GM06990 (cell line): ENCODE results near the gene DSEL.

Experiments used
- DNase-seq: peaks from one replicate; pipeline ENCODE4 v3.0.0-alpha.2; 2011; ENCODE audit not compliant: insufficient read length; ENCODE audit errors: extremely low read depth
- H3K27me3 ChIP-seq: replicated peaks from 2 replicates; pipeline ENCODE4 v1.6.0; 2011; ENCODE audit warnings: low read length; ENCODE audit not compliant: control insufficient read depth, insufficient read depth
- H3K36me3 ChIP-seq: 2 replicates; pipeline ENCODE4 v1.5.1; 2011; ENCODE audit warnings: low read length; ENCODE audit not compliant: control insufficient read depth, insufficient read depth
- H3K4me3 ChIP-seq: replicated peaks from 2 replicates; pipeline ENCODE4 v1.5.1; 2011; ENCODE audit warnings: low read depth, mild to moderate bottlenecking, control low read depth, low read length
- CTCF ChIP-seq: IDR thresholded peaks from 2 replicates; pipeline ENCODE4 v1.5.1; 2011; ENCODE audit warnings: low read length, control low read depth, mild to moderate bottlenecking, inconsistent platforms; ENCODE audit not compliant: insufficient read depth, poor library complexity, severe bottlenecking

DSEL gene

GRCh38 chr18:67500522-67501205 is 15.9 kb downstream of the DSEL start:
- TF ChIP-seq CTCF = no peak
- Histone ChIP-seq H3K36me3 (no peaks in the 10 kb centered on the region), H3K27me3 (no peaks in the 10 kb centered on the region), H3K4me3 (no peak overlapping the region)
- no peak for DNase-seq

GRCh38 chr18:67496469-67496868 is 20.1 kb downstream of the DSEL start:
- Histone ChIP-seq H3K4me3 (no peak overlapping the region), H3K27me3 (no peaks in the 10 kb centered on the region), H3K36me3 (no peaks in the 10 kb centered on the region)
- TF ChIP-seq CTCF = no peak
- DNase-seq = no peak

GRCh38 chr18:67486534-67486933 is 30.0 kb downstream of the DSEL start:
- H3K27me3 ChIP-seq = no peaks in the 10 kb centered on the region
- H3K4me3 ChIP-seq = no peak overlapping the region
- no peak for DNase-seq
- H3K36me3 ChIP-seq = no peaks in the 10 kb centered on the region
- TF ChIP-seq CTCF = no peak

- Histone ChIP-seq H3K4me3 (no peak overlapping the region), H3K27me3 (no peaks in the 10 kb centered on the region), H3K36me3 (no peaks in the 10 kb centered on the region)
- no peak for DNase-seq
- no peak for TF ChIP-seq CTCF
Observed at GRCh38 chr18:67485655-67486054, 30.9 kb downstream of the DSEL start.

GRCh38 chr18:67484458-67484857 is 32.1 kb downstream of the DSEL start:
- no peaks in the 10 kb centered on the region for H3K27me3 ChIP-seq
- DNase-seq = no peak

More at GRCh38 chr18:67484458-67484857, 32.1 kb downstream of the DSEL start:
- H3K36me3 ChIP-seq = no peaks in the 10 kb centered on the region
- no peak overlapping the region for H3K4me3 ChIP-seq
- TF ChIP-seq CTCF = no peak
